Activated CD4-positive, alpha-beta memory T cell treated with anti-CD3 and anti-CD28 coated beads for 36 hours (primary cell): ENCODE results near the gene CRIM1. TPM values are rescaled to one million over a fixed set of nuclear protein-coding genes. Genes with fewer than 3 reads are reported as not detected.

Source experiments
- CTCF ChIA-PET: fragments of 350-600 bp; sonication (Branson Sonifier 250); formaldehyde crosslinking; loops from one replicate; lab custom pipeline; 2021; ENCODE audit warnings: antibody characterized with exemption, inconsistent platforms; lab: Charles Lee
- POLR2A ChIA-PET: fragments of 350-600 bp; sonication (Branson Sonifier 250); formaldehyde crosslinking; loops from one replicate; lab custom pipeline; 2021; ENCODE audit warnings: antibody characterized with exemption; lab: Charles Lee
- DNase-seq: peaks from one replicate; pipeline ENCODE4 v3.0.0-alpha.2; 2020
- H3K27ac Mint-ChIP-seq: one replicate; pipeline ENCODE4 v1.8.0; 2021; ENCODE audit warnings: mixed read lengths
- H3K27me3 Mint-ChIP-seq: one replicate; pipeline ENCODE4 v1.8.0; 2021; ENCODE audit warnings: mixed read lengths
- H3K36me3 Mint-ChIP-seq: one replicate; pipeline ENCODE4 v1.8.0; 2021; ENCODE audit warnings: mixed read lengths
- H3K4me1 Mint-ChIP-seq: one replicate; pipeline ENCODE4 v1.8.0; 2021; ENCODE audit warnings: low read depth, mixed read lengths
- H3K4me3 Mint-ChIP-seq: one replicate; pipeline ENCODE4 v1.8.0; 2021; ENCODE audit warnings: mild to moderate bottlenecking, mixed read lengths
- H3K9me3 Mint-ChIP-seq: one replicate; pipeline ENCODE4 v1.8.0; 2021; ENCODE audit warnings: mixed read lengths
- intact Hi-C: fragments of 100-400 bp; cut with micrococcal nuclease; formaldehyde crosslinking; loops from one replicate; pipeline ENCODE4 v1.15.1; 2023
- total RNA-seq, 2 experiments: library from RNA; stranded (reverse); gene quantifications; one replicate each; pipeline ENCODE4 v1.2.3, GENCODE V29; 2021

Gene CRIM1
- total RNA-seq, 2 experiments from 2014 or later, result 5.3 to 5.5 TPM

- POLR2A ChIA-PET, result no interaction called here
- CTCF ChIA-PET, result interaction anchor here (1.9 kb wide), 1 partner anchor 25 kb away, joined by 4 read pairs; no protein-coding TSS in a partner anchor
Measured at GRCh38 chr2:36376992-36377738, 21.6 kb downstream of the CRIM1 start.

GRCh38 chr2:36379710-36380448 is 24.3 kb downstream of the CRIM1 start:
- Mint-ChIP-seq H3K4me1 (peaks cover 10% of the 10 kb centered on the region), H3K27ac (no peak overlapping the region), H3K27me3 (peaks cover 1% of the 10 kb centered on the region), H3K4me3 (no peak overlapping the region), H3K36me3 (no peaks in the 10 kb centered on the region), H3K9me3 (no peaks in the 10 kb centered on the region)
- ChIA-PET POLR2A (no interaction called here), CTCF (no interaction called here)
- intact Hi-C loops, result no loop called here
- DNase-seq, result no peak

More at GRCh38 chr2:36376992-36377738, 21.6 kb downstream of the CRIM1 start:
- H3K27me3 Mint-ChIP-seq, result peaks cover 1% of the 10 kb centered on the region
- H3K9me3 Mint-ChIP-seq, result no peaks in the 10 kb centered on the region
- no peaks in the 10 kb centered on the region for H3K36me3 Mint-ChIP-seq
- H3K4me3 Mint-ChIP-seq, result no peak overlapping the region
- peaks cover 23% of the 10 kb centered on the region for H3K4me1 Mint-ChIP-seq
- no peak for DNase-seq
- no peak overlapping the region for H3K27ac Mint-ChIP-seq
- intact Hi-C loops, result no loop called here

GRCh38 chr2:36380624-36381481 is 25.3 kb downstream of the CRIM1 start:
- H3K9me3 Mint-ChIP-seq, result no peaks in the 10 kb centered on the region
- H3K27ac Mint-ChIP-seq, result no peak overlapping the region
- CTCF ChIA-PET, result no interaction called here
- no peak overlapping the region for H3K4me3 Mint-ChIP-seq
- H3K4me1 Mint-ChIP-seq, result peaks cover 10% of the 10 kb centered on the region
- intact Hi-C loops, result no loop called here
- H3K27me3 Mint-ChIP-seq, result peaks cover 1% of the 10 kb centered on the region
- no peaks in the 10 kb centered on the region for H3K36me3 Mint-ChIP-seq
- no peak for DNase-seq
- POLR2A ChIA-PET, result no interaction called here

GRCh38 chr2:36381993-36382392 is 26.4 kb downstream of the CRIM1 start:
- no peaks in the 10 kb centered on the region for H3K36me3 Mint-ChIP-seq
- ChIA-PET POLR2A (no interaction called here), CTCF (no interaction called here)
- H3K4me3 Mint-ChIP-seq, result no peak overlapping the region
- H3K4me1 Mint-ChIP-seq, result peaks cover 10% of the 10 kb centered on the region
- H3K27me3 Mint-ChIP-seq, result peaks cover 6% of the 10 kb centered on the region
- intact Hi-C loops, result no loop called here
- DNase-seq, result no peak
- H3K9me3 Mint-ChIP-seq, result no peaks in the 10 kb centered on the region
- no peak overlapping the region for H3K27ac Mint-ChIP-seq

- no peak for DNase-seq
- ChIA-PET POLR2A (no interaction called here), CTCF (no interaction called here)
- Mint-ChIP-seq H3K9me3 (no peaks in the 10 kb centered on the region), H3K27me3 (peaks cover 6% of the 10 kb centered on the region), H3K4me1 (peaks cover 13% of the 10 kb centered on the region), H3K4me3 (no peak overlapping the region), H3K27ac (no peak overlapping the region), H3K36me3 (no peaks in the 10 kb centered on the region)
- intact Hi-C loops, result no loop called here
Measured at GRCh38 chr2:36382472-36382871, 26.9 kb downstream of the CRIM1 start.

- no peaks in the 10 kb centered on the region for H3K36me3 Mint-ChIP-seq
- H3K27me3 Mint-ChIP-seq, result peaks cover 5% of the 10 kb centered on the region
- DNase-seq, result no peak
- H3K27ac Mint-ChIP-seq, result no peak overlapping the region
- CTCF ChIA-PET, result no interaction called here
- H3K4me1 Mint-ChIP-seq, result peaks cover 17% of the 10 kb centered on the region
- H3K4me3 Mint-ChIP-seq, result no peak overlapping the region
- intact Hi-C loops, result no loop called here
- POLR2A ChIA-PET, result no interaction called here
- no peaks in the 10 kb centered on the region for H3K9me3 Mint-ChIP-seq
Measured at GRCh38 chr2:36383726-36384125, 28.1 kb downstream of the CRIM1 start.

- no peaks in the 10 kb centered on the region for H3K9me3 Mint-ChIP-seq
- POLR2A ChIA-PET, result no interaction called here
- CTCF ChIA-PET, result no interaction called here
- DNase-seq, result no peak
- no peak overlapping the region for H3K27ac Mint-ChIP-seq
- H3K27me3 Mint-ChIP-seq, result peaks cover 5% of the 10 kb centered on the region
- intact Hi-C loops, result no loop called here
- peaks cover 13% of the 10 kb centered on the region for H3K4me1 Mint-ChIP-seq
- no peak overlapping the region for H3K4me3 Mint-ChIP-seq
- H3K36me3 Mint-ChIP-seq, result no peaks in the 10 kb centered on the region
Measured at GRCh38 chr2:36384454-36384853, 28.9 kb downstream of the CRIM1 start.

GRCh38 chr2:36385603-36386002 is 30.0 kb downstream of the CRIM1 start:
- ChIA-PET CTCF (no interaction called here), POLR2A (no interaction called here)
- Mint-ChIP-seq H3K9me3 (no peaks in the 10 kb centered on the region), H3K27me3 (peaks cover 5% of the 10 kb centered on the region), H3K36me3 (no peaks in the 10 kb centered on the region), H3K4me1 (peaks cover 7% of the 10 kb centered on the region), H3K27ac (no peak overlapping the region), H3K4me3 (no peak overlapping the region)
- no peak for DNase-seq
- intact Hi-C loops, result no loop called here

GRCh38 chr2:36387258-36387916 is 31.8 kb downstream of the CRIM1 start:
- ChIA-PET POLR2A (no interaction called here), CTCF (interaction anchor here (0.6 kb wide), 1 partner anchor 112 kb away, joined by 3 read pairs; no protein-coding TSS in a partner anchor)
- H3K4me1 Mint-ChIP-seq, result peaks cover 7% of the 10 kb centered on the region
- DNase-seq, result no peak
- no peak overlapping the region for H3K4me3 Mint-ChIP-seq
- intact Hi-C loops, result no loop called here
- H3K36me3 Mint-ChIP-seq, result no peaks in the 10 kb centered on the region
- peaks cover 5% of the 10 kb centered on the region for H3K27me3 Mint-ChIP-seq
- no peak overlapping the region for H3K27ac Mint-ChIP-seq
- H3K9me3 Mint-ChIP-seq, result no peaks in the 10 kb centered on the region

GRCh38 chr2:36388472-36388871 is 32.9 kb downstream of the CRIM1 start:
- Mint-ChIP-seq H3K4me3 (no peak overlapping the region), H3K36me3 (no peaks in the 10 kb centered on the region), H3K27me3 (peaks cover 5% of the 10 kb centered on the region), H3K9me3 (no peaks in the 10 kb centered on the region), H3K4me1 (peaks cover 7% of the 10 kb centered on the region), H3K27ac (no peak overlapping the region)
- intact Hi-C loops, result no loop called here
- no peak for DNase-seq
- ChIA-PET POLR2A (no interaction called here), CTCF (no interaction called here)

- Mint-ChIP-seq H3K4me3 (no peak overlapping the region), H3K27ac (no peak overlapping the region), H3K9me3 (no peaks in the 10 kb centered on the region), H3K27me3 (peaks cover 5% of the 10 kb centered on the region), H3K4me1 (peaks cover 7% of the 10 kb centered on the region), H3K36me3 (no peaks in the 10 kb centered on the region)
- DNase-seq, result no peak
- CTCF ChIA-PET, result no interaction called here
- intact Hi-C loops, result no loop called here
- POLR2A ChIA-PET, result no interaction called here
Measured at GRCh38 chr2:36389091-36389564, 33.5 kb downstream of the CRIM1 start.
